Measurements from ENCODE around the gene FOXP1.

- TF ChIP-seq CTCF (IDR thresholded peaks at IDR 0.05) = no peak
- TF ChIP-seq POLR2A (IDR thresholded peaks at IDR 0.05) = no peak
- TF ChIP-seq EP300 (IDR thresholded peaks at IDR 0.05) = no peak
These were observed 92.8 kb downstream of the FOXP1 start for GRCh38 chr3:71490692-71491091.
